Heart left ventricle (tissue), 13 donors: ENCODE data around the gene CDC42EP1.
"Not testable (repeated sequence)": the region's sequence is repeated elsewhere in the genome, so short reads cannot be mapped to it uniquely, and the experiment has no call there.

Source experiments
- POLR2A ChIP-seq, 2 donors: fragments of 450-650 bp; IDR thresholded peaks; one replicate each; pipeline ENCODE4 v1.6.1; 2017; ENCODE audit warnings: antibody characterized with exemption in 2 of 2, mild to moderate bottlenecking in 2 of 2, moderate library complexity in 2 of 2
- TF ChIP-seq, protein P1 (sequence below), 12 donors: fragments of 200-600 bp; sonication (generic) in 4 of 12; IDR thresholded peaks; one replicate each; pipeline versions ENCODE4 v1.5.0 to v1.8.0; 2018 to 2022; ENCODE audit warnings: antibody characterized with exemption in 12 of 12, mild to moderate bottlenecking in 5 of 12
- donor health status: ischemic (EF 13 %, LVEDD 7.1; RV severe dilation, severe dysfunction).
- donor health status: DM: no; HTN: yes; CAD: no.
- donor health status: DM: no; HTN: no; CAD: no.
- donor health status: ischemic (EF 25% LVEDD 6.9; RV normal size, moderate dysfunction).
- donor health status: ischemic (EF 25% LVEDD 5.7; RV mildly dilated, moderate dysfunction).
- donor health status: ischemic (EF 35%, LVEDD 5.7; RV mildly dilated, moderate dysfunction).
- donor health status: nonischemic (EF 11% LVEDD 7.7; RV severe dilation, severe dysfunction).
- donor health status: DM: yes; HTN: yes; CAD: no.
- donor health status: PGD.
- donor health status: ischemic (EF 29% LVEDD 5.4; RV normal size, mild dysfunction).
- donor health status: nonischemic (EF 23%, LVEDD 6.1; RV moderate dilation, normal function).

DNA sequence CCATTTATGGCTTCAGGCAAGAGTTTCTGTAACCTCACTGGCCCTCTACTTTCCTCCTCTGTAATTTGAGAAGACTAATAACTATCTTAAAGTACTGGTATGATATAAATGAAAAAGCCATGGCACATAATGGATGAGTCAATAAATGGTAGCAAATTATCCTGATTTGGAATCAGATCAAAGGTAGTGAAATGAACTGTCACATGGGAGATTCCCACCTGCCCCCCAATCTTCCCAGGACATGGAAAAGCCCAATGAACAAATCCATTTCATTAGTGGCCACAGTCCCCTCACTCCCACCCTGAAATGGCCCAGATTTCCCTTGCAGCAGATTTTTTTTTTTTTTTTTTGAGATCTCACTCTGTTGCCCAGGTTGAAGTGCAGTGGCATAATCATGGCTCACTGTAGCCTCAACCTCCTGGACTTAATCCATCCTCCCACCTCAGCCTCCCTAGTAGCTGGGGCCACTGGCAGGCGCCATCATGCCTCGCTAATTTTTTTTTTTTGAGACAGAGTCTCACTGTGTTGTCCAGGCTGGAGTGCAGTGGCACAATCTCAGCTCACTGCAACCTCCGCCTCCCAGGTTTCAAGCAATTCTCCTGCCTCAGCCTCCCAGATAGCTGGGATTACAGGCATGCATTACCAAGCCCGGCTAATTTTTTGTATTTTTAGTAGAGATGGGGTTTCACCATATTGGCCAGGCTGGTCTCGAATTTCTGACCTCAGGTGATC, 42.4 kb downstream of the CDC42EP1 start:
- TF ChIP-seq, protein P1, sequence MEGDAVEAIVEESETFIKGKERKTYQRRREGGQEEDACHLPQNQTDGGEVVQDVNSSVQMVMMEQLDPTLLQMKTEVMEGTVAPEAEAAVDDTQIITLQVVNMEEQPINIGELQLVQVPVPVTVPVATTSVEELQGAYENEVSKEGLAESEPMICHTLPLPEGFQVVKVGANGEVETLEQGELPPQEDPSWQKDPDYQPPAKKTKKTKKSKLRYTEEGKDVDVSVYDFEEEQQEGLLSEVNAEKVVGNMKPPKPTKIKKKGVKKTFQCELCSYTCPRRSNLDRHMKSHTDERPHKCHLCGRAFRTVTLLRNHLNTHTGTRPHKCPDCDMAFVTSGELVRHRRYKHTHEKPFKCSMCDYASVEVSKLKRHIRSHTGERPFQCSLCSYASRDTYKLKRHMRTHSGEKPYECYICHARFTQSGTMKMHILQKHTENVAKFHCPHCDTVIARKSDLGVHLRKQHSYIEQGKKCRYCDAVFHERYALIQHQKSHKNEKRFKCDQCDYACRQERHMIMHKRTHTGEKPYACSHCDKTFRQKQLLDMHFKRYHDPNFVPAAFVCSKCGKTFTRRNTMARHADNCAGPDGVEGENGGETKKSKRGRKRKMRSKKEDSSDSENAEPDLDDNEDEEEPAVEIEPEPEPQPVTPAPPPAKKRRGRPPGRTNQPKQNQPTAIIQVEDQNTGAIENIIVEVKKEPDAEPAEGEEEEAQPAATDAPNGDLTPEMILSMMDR (IDR thresholded peaks at IDR 0.05): not testable (repeated sequence)
- TF ChIP-seq POLR2A (IDR thresholded peaks at IDR 0.05): not testable (repeated sequence)
